DMS53 treated with DMSO at 0.1 percent for 48 hours (cell line): ENCODE data around the gene LTV1.
"Not testable (repeated sequence)": the region's sequence is repeated elsewhere in the genome, so short reads cannot be mapped to it uniquely, and the experiment has no call there.

Source experiments
- DNase-seq: peaks from one replicate; lab custom pipeline; 2025; ENCODE audit not compliant: unreplicated experiment; lab: John Stamatoyannopoulos, UW

LTV1 gene

DNA sequence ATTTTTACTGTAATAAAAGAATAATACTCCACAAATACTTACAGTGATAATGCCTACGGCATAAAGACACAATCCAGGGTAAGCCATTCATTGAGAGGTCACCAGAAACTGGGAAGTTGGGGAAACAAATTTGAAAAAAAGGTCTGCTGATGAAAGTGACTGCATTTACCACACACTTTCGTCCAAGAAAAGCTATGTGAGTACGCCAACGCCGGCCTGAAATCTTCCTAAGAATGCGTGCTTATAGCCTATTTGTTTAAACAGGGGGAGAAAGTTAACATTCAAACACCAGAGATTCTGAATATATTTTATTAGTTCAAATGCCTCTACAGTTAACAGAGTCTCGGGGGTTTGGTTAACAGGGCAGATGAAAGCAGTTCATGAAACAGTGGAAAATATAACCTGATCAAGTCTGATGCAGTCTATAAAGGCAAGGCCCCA lies 657 bp upstream of the LTV1 start:
- peak; percentile 4 for DNase-seq

DNA sequence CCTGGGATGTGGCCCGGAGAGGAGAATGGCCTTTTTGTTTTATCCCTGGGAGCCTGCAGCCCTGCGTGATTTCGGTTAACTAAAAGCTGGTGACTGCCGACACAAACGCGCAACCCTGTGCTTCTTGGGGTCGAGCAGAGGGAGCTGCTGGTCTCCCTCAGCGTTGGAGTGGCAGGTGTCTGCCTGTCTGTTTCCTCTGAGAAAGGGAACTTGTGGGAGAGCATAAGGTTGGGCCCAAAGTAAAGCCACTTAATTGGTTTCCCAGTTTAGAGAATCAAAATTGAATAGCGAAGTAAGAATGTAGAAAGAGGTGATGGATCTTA lies 500 bp downstream of the LTV1 start:
- no peak for DNase-seq

DNA sequence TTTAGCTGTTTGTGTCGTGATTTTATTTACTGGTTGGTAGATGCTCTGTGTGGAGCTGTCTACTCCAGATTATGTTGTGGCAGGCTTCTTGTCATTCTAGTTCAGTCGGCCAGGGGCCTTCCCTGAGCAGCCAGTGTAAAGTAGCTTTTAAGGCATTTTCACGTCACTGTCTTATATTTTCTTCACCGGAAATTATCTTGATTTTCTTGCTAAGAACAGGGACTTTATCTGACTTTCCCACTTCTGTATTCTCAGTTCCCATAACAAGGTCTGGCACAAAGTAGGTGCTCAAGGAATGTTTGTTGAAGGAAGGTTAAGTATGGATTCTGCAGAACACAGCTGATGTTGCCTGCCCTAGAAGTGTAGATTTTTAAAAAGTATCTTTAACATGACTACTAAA lies 868 bp downstream of the LTV1 start:
- no peak for DNase-seq

DNA sequence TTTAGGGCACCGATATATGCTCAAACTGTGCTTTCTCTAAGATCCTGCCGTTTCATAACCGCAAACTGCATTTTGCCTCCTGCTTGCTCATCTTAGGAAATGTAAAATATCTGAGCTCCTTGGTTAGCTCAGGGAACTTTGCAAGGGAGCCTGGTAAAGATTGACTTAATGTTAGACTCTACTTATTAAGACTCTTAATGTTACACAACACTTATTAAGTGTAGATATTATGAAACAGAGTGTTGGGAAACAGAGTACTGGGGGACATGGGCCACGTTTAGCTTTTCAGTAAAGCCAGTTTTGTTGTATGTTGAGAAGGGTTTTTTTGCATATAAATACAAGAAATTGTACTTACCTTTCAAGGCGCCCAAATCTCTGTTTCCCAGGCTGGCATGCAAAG lies 1.9 kb downstream of the LTV1 start:
- no peak for DNase-seq

DNA sequence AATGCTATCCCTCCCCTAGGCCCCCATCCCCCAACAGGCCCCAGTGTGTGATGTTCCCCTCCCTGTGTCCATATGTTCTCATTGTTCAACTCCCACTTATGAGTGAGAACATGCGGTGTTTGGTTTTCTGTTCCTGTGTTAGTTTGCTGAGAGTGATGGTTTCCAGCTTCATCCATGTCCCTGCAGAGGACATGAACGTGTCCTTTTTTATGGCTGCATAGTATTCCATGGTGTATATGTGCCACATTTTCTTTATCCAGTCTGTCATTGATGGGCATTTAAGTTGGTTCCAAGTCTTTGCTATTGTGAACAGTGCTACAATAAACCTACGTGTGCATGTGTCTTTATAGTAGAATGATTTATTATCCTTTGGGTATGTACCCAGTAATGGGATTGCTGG lies 8.6 kb downstream of the LTV1 start:
- DNase-seq, result not testable (repeated sequence)

DNA sequence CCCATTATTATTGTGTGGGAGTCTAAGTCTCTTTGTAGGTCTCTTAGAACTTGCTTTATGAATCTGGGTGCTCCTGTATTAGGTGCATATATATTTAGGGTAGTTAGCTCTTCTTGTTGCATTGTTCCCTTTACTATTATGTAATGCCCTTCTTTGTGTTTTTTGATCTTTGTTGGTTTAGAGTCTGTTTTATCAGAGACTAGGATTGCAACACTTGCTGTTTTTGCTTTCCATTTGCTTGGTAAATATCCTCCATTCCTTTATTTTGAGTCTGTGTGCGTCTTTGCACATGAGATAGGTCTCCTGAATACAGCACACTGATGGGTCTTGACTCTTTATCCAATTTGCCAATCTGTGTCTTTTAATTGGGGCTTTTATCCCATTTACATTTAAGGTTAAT lies 11.9 kb downstream of the LTV1 start:
- DNase-seq, result not testable (repeated sequence)

DNA sequence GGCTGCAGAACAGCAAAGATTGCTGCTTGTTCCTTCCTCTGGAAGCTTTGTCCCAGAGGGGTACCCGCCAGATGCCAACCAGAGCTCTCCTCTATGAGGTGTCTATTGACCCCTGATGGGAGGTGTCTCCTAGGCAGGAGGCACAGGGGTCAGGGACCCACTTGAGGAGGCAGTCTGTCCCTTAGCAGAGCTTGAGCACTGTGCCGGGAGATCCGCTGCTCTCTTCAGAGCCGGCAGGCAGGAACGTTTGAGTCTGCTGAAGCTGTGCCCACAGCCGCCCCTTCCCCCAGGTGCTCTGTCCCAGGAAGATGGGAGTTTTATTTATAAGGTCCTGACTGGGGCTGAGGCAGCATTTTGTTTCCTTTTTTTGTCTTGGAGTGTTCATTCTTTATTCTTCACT lies 13.6 kb downstream of the LTV1 start:
- not testable (repeated sequence) for DNase-seq

DNA sequence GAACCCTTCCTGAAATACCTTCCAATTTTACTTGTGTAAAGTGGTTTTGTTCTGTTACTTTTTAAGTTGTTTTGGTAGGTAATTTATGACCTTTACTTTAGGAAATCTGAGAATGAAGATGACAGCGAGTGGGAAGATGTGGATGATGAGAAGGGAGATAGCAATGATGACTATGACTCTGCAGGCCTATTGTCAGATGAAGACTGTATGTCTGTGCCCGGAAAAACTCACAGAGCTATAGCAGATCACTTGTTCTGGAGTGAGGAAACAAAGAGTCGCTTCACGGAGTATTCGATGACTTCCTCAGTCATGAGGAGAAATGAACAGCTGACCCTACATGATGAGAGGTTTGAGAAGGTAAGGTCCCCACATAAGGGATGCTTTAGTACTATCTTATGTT lies 14.5 kb downstream of the LTV1 start:
- DNase-seq, result no peak

DNA sequence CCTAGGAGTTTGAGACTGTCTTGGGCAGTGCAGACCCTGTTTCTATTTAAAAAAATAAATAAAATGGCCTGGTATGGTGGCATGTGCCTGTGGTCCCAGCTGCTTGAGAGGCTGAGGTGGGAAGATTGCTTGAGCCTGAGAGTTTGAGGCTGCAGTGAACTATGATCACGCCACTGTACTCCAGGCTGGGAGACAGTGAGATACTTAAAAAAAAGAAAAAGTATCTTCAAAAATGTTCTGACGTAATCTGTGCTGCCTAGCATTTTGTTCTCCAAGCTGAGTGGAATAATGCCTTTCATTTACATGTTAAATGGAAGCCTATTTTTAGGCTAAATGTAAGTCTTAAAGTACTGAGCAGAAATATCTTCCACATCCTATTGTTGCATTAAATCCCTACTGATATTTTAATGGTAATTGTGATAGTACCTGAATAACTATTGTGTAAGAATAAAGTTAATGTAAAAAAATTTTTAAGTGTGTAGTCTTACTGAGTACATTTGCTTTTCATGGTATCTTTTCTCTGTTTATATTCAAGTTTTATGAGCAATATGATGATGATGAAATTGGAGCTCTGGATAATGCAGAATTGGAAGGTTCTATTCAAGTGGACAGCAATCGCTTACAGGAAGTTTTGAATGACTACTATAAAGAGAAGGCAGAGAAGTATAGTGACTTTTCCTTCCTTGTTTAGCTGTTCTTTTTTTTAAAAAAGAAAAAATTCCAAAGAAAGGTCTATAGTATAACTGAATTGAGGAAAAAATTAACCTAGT lies 16.9 kb downstream of the LTV1 start:
- DNase-seq, result no peak

DNA sequence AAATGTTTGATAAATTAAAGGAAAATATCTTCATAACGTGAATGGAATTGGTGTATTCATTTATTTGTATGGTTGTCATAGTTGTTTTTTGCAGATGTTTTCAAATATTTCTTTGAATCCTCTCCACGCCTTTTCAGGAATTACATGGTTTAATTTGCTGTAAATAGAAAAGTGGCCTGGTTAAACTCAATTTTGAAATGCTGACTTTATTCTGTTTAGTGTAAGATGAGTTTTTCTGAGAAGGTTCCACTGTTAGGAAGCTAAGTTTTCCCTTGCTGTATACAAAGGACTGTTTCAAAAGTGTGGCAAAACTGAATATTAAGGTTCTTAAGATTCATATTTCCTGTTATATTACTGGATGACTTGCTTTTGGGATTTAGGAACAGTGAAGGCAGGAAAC lies 20.6 kb downstream of the LTV1 start:
- DNase-seq, result no peak

DNA sequence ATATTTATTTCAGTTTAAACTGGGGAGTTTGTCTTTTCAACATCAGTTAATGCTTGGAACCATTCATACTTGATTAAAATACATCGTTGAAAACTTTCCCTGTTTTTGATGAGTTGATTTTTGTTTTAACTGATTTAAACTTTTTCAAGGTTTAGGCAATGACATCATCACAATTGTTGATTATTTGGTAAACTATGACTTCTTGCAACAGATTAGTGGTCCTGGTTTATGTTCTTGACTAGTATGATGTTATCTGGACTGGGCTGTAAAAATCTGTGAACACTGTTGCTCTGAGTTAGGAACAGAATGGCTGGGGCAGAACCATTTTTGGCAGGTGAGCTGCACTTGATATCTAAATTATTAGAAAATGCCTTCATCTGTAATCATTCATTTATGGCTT lies 21.1 kb downstream of the LTV1 start, which contains the start of gene ZC2HC1B:
TSS of gene ZC2HC1B (plus strand) at position 241 of the 400 bp plus-strand sequence. CDS start at position 307, 66 bp downstream.
- DNase-seq, result no peak

DNA sequence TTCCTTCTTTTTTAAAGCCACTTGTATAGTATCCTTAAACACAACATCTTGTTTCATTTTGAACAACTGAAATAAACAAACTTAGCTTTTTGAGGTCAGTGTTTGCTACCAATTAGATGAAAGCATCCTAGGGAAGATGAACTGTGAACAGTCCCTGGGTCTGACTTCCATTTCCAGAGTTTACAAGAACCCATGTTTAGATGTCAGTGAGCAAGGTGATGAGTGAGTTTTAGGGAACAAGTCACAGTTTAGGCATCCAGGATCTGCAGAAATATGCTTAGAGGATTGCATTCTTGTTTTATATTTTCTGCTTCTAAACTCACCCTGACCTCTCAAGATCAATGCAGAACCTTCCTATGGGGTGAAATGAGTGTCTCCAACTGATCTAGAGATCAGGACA lies 24.1 kb downstream of the LTV1 start:
- no peak for DNase-seq

DNA sequence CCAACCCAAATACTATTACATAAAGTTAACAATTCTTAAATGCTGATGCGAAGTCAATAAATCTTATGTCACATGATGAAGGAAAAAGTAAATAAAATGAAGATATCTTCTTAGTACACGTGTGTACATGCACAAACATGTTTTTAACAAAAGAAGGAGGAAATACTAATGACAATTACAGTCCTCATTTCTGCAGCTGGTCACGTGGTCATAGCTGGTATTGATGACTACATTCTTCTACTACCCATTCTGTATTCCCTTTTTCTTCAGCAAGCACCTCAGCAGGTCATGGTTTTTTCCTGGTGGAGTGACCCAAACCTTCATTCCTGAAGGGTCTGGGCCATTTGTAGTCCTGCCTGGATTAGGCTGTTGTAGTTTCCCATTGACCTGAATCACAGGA lies 25.7 kb downstream of the LTV1 start:
- not testable (repeated sequence) for DNase-seq

DNA sequence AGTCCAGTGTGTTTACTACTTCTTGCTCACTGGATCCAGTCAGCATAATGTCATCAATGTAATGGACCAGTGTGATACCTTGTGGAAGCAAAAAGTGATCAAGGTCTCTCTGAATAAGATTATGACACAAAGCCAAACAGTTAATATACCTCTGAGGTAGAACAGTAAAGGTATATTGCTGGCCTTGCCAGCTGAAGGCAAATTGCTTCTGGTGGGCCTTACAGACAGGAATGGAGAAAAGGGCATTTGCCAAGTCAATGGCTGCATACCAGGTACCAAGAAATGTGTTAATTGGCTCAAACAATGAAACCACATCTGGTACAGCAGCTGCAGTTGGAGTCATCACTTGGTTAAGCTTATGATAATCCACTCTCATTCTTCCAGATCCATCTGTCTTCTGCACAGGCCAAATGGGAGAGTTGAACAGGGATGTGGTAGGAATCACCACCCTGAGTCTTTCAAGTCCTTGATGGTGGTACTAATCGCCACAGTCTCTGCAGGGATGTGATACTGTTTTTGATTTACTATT lies 28.1 kb downstream of the LTV1 start:
- DNase-seq, result not testable (repeated sequence)

DNA sequence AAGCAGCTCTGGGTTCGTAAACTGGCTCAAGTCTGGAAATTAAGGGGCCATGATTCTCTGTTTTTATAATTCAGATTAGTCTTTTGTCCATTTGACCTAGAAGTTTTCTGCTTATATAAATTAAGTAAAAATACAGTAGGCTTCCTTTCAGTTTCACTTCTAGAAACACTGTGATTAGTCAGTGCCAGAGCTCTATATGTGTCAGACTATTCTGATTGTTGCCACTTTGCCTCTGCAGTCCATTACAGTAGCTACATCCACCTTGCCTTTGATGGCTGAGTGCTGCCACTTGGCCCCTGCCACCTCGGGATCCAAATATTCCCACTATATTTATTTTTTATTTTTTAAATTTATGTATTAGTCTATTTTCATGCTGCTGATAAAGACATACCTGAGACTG lies 29.1 kb downstream of the LTV1 start:
- DNase-seq, result no peak

DNA sequence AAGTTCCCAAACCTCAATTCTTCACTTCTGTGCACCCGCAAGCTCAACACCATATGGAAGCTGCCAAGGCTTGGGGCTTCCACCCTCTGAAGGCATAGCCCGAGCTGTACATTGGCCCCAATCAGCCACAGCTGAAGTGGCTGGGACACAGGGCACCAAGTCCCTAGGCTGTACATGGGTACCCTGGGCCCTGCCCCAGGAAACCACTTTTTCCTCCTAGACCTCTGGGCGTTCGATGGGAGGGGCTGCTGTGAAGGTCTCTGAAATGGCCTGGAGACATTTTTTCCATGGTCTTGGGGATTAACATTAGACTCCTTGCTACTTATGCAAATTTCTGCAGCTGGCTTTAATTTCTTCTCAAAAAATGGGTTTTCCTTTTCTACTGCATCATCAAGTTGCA lies 30.5 kb downstream of the LTV1 start:
- not testable (repeated sequence) for DNase-seq

DNA sequence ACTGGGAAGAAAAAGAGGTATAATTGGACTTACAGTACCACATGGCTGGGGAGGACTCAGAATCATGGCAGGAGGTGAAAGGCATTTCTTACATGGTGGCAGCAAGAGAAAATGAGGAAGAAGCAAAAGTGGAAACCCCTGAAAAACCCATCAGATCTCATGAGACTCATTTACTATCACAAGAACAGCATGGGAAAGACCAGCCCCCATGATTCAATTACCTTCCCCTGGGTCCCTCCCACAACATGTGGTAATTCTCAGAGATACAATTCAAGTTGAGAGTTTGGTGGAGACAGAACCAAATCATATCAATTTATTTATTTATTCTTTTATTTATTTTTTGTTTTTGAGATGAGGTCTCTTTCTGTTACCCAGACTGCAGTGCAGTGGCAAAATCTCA lies 31.4 kb downstream of the LTV1 start:
- not testable (repeated sequence) for DNase-seq

DNA sequence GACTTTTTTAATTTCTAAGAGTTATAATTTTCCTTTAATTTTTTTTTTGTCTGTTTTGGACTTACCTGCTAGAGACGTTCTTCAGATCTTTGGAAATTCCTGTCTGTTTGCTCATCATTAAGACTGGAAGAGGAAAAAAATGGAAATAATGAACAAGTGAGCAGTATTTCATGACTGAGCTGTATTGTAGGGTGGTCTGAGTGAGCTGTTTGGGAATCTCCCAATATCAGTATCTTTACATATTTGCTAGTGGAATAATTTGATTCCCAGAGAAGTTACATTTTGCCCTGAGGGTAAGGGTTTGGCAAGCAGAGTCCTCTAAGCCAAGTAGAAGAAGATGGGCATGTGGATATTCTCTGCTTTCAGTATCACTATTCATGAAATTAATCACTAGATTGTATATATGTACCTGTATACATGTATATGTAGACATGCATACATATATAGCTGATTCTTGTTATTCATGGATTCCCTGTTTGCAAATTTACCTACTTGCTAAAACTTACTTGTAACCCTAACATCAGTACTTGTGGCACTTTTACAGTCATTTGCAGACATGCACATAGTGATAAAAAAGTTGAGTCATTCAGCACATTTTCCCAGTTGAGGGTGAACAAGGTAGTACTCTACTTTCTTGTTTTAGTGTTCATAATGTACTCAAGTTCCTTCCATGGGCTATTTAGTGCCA lies 34.6 kb downstream of the LTV1 start:
- no peak for DNase-seq

DNA sequence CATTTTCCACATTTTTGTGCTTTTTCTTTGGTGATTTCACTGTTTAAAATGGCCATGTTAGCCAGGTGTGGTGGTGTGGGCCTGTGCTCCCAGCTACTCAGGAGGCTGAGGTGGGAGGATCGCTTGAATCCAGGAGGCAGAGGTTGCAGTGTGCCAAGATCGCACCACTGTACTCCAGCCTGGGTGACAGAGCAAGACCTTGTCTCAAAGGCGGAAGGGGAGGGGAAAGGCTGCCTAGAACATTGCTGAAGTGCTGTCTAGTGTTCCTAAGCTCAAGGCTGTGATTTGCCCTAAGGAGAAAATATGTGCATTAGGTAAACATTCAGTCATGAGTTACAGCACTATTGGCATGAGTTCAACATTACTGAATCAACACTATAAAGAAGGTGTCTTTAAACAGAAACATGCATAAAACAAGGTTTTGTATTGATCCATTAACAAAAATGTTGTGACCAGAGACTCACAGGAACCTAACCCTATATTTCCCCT lies 35.2 kb downstream of the LTV1 start:
- no peak for DNase-seq

DNA sequence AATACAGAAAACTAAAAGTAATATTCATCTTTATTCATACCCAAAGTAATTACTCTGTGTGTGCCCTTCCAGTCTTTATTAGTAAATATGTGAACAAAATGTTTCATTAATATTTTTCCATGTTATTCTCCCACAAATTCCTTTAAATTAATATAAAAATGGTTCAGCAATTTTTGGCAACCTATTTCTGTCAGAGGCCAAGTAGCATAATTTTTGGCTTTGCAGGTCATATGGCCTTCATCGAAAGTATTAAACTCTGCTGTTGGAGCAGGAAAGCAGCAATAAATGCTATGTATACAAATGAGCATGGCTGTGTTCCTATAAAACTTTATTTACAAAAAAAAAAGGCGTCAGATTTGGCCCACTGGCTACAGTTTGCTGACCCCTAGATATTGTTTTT lies 37.3 kb downstream of the LTV1 start:
- no peak for DNase-seq

DNA sequence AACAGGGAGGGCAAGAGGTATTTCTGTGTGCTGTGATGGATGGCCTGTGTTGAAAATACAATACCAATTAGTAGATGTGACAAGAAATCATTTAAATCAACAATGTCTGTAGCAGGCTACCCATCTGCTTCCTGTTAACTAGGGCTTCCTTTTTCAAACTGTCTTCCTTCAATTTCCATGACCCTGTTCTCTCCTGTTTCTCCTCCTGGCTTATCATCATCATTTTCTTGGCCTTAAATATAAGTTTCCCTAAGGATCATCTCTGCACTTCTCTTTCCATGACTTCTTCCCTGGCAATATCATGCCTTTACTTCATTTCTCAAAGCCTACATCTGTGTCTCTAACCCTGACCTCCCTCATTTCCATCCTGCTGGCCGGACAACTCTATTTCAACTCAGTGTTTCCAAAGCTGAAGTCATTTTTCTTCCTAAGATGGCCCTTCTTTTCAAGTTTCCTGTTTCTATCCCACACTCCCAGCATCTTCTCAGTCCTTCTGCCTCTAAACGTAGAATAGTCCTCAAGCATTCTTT lies 39.3 kb downstream of the LTV1 start:
- no peak for DNase-seq
